ENCODE measurements around the gene NOXA1. TPM values are rescaled to one million over a fixed set of nuclear protein-coding genes. Genes with fewer than 3 reads are reported as not detected.

NOXA1 gene
- total RNA-seq, 1 donor from 2014 or later: 6.5 TPM

DNA sequence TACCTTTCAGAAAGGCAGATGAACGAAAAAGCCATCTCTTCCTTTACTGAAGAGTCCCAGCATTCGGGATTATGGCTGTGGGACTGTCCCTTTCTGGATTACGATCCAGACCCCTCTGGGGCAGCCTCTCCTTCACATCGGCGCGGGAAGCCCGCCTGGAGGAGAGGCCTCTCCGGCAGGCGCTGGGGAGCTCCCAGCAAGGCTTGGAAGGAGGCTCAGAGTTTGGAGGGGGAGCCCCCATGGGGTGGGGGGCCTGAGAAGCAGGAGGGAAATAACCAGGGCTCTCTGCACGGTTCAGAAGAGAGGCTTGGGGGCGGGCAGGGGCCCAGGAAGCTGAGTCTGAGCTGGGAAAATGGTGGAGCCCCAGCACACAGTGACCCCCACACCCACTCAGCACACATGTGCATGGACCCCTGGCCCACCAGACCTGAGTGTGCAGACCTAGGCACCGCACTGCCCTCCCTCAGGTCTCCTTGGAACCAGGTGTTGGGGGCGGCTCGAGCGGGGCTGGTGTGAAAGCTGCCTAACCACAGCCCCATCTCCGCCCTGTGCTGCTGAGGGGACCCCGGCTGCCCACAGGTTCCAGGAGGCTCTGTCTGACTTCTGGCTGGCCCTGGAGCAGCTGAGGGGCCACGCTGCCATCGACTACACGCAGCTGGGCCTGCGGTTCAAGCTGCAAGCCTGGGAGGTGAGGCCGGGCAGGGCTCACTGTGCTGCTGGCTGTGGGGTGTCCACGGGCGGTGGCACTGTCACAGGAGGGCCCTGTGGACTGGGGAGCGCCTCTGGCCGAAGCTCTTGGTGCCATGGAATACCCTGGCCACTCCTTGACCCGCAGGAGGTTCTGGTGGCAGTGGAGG lies 4.5 kb downstream of the NOXA1 start:
- Histone ChIP-seq H3K4me1 (no peaks in the 10 kb centered on the region), H3K36me3 (no peaks in the 10 kb centered on the region), H3K4me3 (no peak overlapping the region), H3K9me3 (no peaks in the 10 kb centered on the region), H3K27ac (no peak overlapping the region), H3K27me3 (no peaks in the 10 kb centered on the region)
- intact Hi-C loops (cut with DNase I): no loop called here
- TF ChIP-seq, protein P1, sequence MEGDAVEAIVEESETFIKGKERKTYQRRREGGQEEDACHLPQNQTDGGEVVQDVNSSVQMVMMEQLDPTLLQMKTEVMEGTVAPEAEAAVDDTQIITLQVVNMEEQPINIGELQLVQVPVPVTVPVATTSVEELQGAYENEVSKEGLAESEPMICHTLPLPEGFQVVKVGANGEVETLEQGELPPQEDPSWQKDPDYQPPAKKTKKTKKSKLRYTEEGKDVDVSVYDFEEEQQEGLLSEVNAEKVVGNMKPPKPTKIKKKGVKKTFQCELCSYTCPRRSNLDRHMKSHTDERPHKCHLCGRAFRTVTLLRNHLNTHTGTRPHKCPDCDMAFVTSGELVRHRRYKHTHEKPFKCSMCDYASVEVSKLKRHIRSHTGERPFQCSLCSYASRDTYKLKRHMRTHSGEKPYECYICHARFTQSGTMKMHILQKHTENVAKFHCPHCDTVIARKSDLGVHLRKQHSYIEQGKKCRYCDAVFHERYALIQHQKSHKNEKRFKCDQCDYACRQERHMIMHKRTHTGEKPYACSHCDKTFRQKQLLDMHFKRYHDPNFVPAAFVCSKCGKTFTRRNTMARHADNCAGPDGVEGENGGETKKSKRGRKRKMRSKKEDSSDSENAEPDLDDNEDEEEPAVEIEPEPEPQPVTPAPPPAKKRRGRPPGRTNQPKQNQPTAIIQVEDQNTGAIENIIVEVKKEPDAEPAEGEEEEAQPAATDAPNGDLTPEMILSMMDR (IDR thresholded peaks at IDR 0.05): no peak
- DNase-seq (peak; percentile 58), ATAC-seq (no peak)

DNA sequence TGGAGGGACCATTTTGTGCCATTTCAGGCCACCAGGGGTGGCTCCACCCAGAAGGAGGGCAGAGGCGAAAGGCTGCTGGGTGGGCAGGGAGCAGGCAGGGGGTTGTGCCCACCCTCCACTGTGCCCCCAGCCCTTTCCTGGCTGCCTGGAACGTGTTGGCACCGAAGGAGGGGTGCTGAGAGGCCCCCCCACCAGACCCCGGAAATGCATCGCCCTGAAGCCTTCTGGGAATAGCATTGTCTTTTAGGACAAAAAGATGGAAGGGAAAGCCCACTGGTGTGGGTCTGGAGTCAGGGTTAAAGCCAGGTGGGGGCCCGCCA lies 5.1 kb downstream of the NOXA1 start:
- ATAC-seq: no peak
- intact Hi-C loops (cut with DNase I): no loop called here
- TF ChIP-seq, protein P1 (IDR thresholded peaks at IDR 0.05): no peak
- Histone ChIP-seq H3K27ac (no peak overlapping the region), H3K27me3 (no peaks in the 10 kb centered on the region), H3K4me3 (no peak overlapping the region), H3K9me3 (no peaks in the 10 kb centered on the region), H3K4me1 (no peaks in the 10 kb centered on the region), H3K36me3 (no peaks in the 10 kb centered on the region)
- DNase-seq: peak; percentile 58

DNA sequence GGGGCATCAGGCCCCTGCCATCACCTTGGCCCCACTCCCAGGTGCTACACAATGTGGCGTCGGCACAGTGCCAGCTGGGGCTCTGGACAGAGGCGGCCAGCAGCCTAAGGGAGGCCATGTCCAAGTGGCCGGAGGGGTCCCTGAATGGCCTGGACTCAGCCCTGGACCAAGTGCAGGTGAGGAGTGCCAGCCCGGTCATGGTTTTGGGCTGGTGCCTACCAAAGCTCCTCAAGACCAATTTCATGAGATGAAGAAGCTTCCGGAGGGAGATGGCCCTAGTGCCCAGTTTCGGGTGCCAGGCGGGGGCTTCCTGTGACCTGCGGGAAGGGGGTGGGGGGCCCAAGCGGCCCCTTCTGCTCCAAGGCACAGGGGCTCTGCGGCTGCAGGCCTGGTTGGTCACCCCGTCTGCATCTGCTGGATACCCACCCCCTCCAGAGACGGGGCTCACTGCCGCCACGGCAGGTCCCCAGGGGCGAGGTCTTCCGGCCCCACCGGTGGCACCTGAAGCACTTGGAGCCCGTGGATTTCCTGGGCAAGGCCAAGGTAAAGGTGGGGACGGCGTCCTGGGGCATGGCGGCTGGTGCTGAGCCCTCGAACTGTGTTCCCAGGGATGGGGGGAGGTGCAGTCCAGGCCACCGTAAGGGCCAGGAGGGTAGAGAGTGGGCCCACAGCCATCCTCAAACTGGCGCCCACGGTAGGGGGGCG lies 5.8 kb downstream of the NOXA1 start:
- DNase-seq (peak; percentile 63), ATAC-seq (no peak)
- Histone ChIP-seq H3K27ac (no peak overlapping the region), H3K36me3 (no peaks in the 10 kb centered on the region), H3K4me1 (no peaks in the 10 kb centered on the region), H3K9me3 (no peaks in the 10 kb centered on the region), H3K4me3 (no peak overlapping the region), H3K27me3 (no peaks in the 10 kb centered on the region)
- TF ChIP-seq, protein P1 (IDR thresholded peaks at IDR 0.05): no peak
- intact Hi-C loops (cut with DNase I): no loop called here

DNA sequence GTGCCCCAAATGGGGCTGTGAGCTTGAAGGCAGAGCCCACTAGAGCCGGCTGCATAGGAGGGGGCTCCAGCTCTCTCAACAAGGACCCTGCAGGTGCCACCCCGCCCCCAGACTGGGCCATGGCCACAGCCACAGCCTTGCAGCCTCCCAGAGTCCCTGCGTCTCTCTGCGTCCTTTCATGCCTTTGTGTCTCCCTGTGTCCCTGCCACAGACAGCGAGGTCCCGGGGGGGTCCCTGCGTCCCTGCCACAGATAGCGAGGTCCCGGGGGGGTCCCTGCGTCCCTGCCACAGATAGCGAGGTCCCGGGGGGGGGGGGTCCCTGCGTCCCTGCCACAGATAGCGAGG lies 6.3 kb downstream of the NOXA1 start:
- no peak for ATAC-seq

DNA sequence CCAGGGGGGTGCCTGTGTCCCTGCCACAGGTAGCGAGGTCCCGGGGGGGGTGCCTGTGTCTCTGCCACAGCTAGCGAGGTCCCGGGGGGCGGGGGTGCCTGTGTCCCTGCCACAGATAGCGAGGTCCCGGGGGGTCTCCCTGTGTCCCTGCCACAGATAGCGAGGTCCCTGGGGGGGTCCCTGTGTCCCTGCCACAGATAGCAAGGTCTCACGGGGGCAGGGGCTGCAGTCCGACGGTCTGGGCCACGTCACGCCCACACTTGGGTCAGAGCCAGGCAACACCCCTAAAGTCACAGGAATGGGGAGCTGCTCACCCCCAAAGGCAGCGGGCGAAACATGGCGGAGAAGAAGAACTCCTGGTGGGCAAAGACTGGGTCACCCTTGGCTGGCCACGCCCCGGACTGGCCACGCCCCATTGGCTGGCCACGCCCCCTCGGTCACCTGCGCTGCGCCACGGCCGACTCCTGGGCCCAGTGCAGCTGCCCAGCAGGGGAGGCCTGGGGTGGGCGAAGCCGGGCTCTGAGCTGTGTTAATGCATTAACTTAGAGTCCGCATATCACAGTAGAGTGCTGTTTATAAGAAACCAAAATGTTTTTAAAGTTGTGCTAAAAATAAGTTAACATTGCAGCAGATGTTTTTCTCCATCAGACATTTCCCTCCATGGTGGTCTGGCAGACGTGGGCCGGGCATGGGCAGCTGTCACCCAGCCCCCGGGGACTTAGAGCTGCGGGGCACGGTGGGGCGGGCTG lies 7.0 kb downstream of the NOXA1 start:
- Histone ChIP-seq H3K27ac (no peak overlapping the region), H3K9me3 (no peaks in the 10 kb centered on the region), H3K27me3 (no peaks in the 10 kb centered on the region), H3K4me1 (no peaks in the 10 kb centered on the region), H3K36me3 (no peaks in the 10 kb centered on the region), H3K4me3 (no peak overlapping the region)
- intact Hi-C loops (cut with DNase I): no loop called here
- peak; percentile 60 for DNase-seq
- ATAC-seq: no peak
- TF ChIP-seq, protein P1 (IDR thresholded peaks at IDR 0.05): no peak

More for the DNA sequence above, 6.3 kb downstream of the NOXA1 start:
- H3K4me1 ChIP-seq: no peaks in the 10 kb centered on the region
- intact Hi-C loops (cut with DNase I): no loop called here
- no peaks in the 10 kb centered on the region for H3K36me3 ChIP-seq
- DNase-seq: no peak
- no peaks in the 10 kb centered on the region for H3K9me3 ChIP-seq
- TF ChIP-seq, protein P1 (IDR thresholded peaks at IDR 0.05): no peak
- no peak overlapping the region for H3K4me3 ChIP-seq
- no peaks in the 10 kb centered on the region for H3K27me3 ChIP-seq
- H3K27ac ChIP-seq: no peak overlapping the region

Measured in upper lobe of right lung (tissue), 1 donor.